ENCODE data around the gene OR52J3. TPM values are rescaled to one million over a fixed set of nuclear protein-coding genes. Genes with fewer than 3 reads are reported as not detected.

OR52J3 gene
- total and polyA plus RNA-seq, 10 of the 15 experiments (the other 5 are each of a cell fraction or from before 2014, with no cell fraction given): not detected

GRCh38 chr11:5037926-5038325 is 8.4 kb upstream of the OR52J3 start:
- POLR2A ChIA-PET: no interaction called here
- no peaks in the 10 kb centered on the region for H3K36me3 ChIP-seq (ENCODE audit: control insufficient read depth in 2 of 2, insufficient read depth in 2 of 2, low read length in 1 of 2)
- ATAC-seq (no peak), FAIRE-seq (no peak), DNase-seq (ENCODE audit: low read depth, low spot score) (no peak)
- in situ Hi-C loops (cut with MboI): no loop called here
- 20% methylated on average over 2 of the region's 2 CpGs for WGBS (ENCODE audit: insufficient coverage, insufficient replicate concordance, low lambda C conversion rate, missing lambda C conversion rate)
- H3K27ac ChIP-seq (ENCODE audit: control insufficient read depth, insufficient read depth): no peak overlapping the region
- no peaks in the 10 kb centered on the region for H3K79me2 ChIP-seq (ENCODE audit: control insufficient read depth, insufficient read depth, low read length)
- SMC1A ChIA-PET (ENCODE audit: uncharacterized antibody, unreplicated experiment): no interaction called here
- H3K9me3 ChIP-seq (replicated peaks; ENCODE audit: control insufficient read depth, insufficient read depth, low read length): no peaks in the 10 kb centered on the region
- H2AFZ ChIP-seq (ENCODE audit: control insufficient read depth, low read depth, low read length): no peak overlapping the region
- no peak overlapping the region for H3K4me3 ChIP-seq
- H3K4me1 ChIP-seq (ENCODE audit: control insufficient read depth, insufficient read depth, low read length): no peaks in the 10 kb centered on the region
- no peaks in the 10 kb centered on the region for H4K20me1 ChIP-seq (ENCODE audit: control insufficient read depth, insufficient read depth)
- no peak for TF ChIP-seq RB1 (IDR thresholded peaks at IDR 0.05; ENCODE audit: borderline replicate concordance)
- TF ChIP-seq RAD21 (IDR thresholded peaks at IDR 0.05; ENCODE audit: insufficient read depth, low read depth, low read length): no peak
- TF ChIP-seq ZNF207 (IDR thresholded peaks at IDR 0.05; ENCODE audit: borderline replicate concordance): no peak
- TF ChIP-seq HSF1 (IDR thresholded peaks at IDR 0.05; ENCODE audit: low read depth, low read length): no peak
- no peak for TF ChIP-seq E2F4 (IDR thresholded peaks at IDR 0.05; ENCODE audit: low read depth, low read length)
- TF ChIP-seq EZH2 (IDR thresholded peaks at IDR 0.05; ENCODE audit: borderline replicate concordance, control insufficient read depth, low read depth, low read length): no peak
- no peak for TF ChIP-seq YBX1 (IDR thresholded peaks at IDR 0.05)
- no peak for TF ChIP-seq MYC (IDR thresholded peaks at IDR 0.05; ENCODE audit: insufficient read depth, insufficient read length, insufficient replicate concordance, low read length, severe bottlenecking)
- TF ChIP-seq TCF3 (IDR thresholded peaks at IDR 0.05; ENCODE audit: borderline replicate concordance, insufficient read depth, low read depth, low read length): no peak
- no peak for TF ChIP-seq RUNX3 (IDR thresholded peaks at IDR 0.05; ENCODE audit: low read length)
- TF ChIP-seq MAX (IDR thresholded peaks at IDR 0.05; ENCODE audit: low read depth, low read length): no peak
- no peak for TF ChIP-seq ZBTB4 (CRISPR knock-in tag; IDR thresholded peaks at IDR 0.05)
- no peak for TF ChIP-seq ZNF24 (IDR thresholded peaks at IDR 0.05)
- intact Hi-C loops (cut with micrococcal nuclease; ENCODE audit: unreplicated experiment): no loop called here
- no peak overlapping the region for H3K4me2 ChIP-seq (ENCODE audit: control insufficient read depth, insufficient read depth)
- BruUV-seq (replicated peaks): no TSS peak
- CTCF ChIA-PET: no interaction called here
- H3K9ac ChIP-seq (ENCODE audit: control insufficient read depth, insufficient read depth, low read length): no peak overlapping the region
- RAD21 ChIA-PET (ENCODE audit: unreplicated experiment): no interaction called here
- H3K27me3 ChIP-seq (replicated peaks in 1 of 2; ENCODE audit: control insufficient read depth in 2 of 2, insufficient read depth in 2 of 2, low read length in 1 of 2): no peaks in the 10 kb centered on the region
